Neural cell (in vitro differentiated cells): Measurements from ENCODE around the gene APH1A.

Source experiments
- TAF1 ChIP-seq: IDR thresholded peaks from 2 replicates; pipeline ENCODE4 v1.6.1; 2012; ENCODE audit warnings: low read depth
- TF ChIP-seq, protein P1 (sequence below): fragments of 450-650 bp; IDR thresholded peaks from 2 replicates; pipeline ENCODE4 v1.5.1; 2014; ENCODE audit warnings: antibody characterized with exemption, mild to moderate bottlenecking, moderate library complexity; ENCODE audit not compliant: poor library complexity, severe bottlenecking

DNA sequence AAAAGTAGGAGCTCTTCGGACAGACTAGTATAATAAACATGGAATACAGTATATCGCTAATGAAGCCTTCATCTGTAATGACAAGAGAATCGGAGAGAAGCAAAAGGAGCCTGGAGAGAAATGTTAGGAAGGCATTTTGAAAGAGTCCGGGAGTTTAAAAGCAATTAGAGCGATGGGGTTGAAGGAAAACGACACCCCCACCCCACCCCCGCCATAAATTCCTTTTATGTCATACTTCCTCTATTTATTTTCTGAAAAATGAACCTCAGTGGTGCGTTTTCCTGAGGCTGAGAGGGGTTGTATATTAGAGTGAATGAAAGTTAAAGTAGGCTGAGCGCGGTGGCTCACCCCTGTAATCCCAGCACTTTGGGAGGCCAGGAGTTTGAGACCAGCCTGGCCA, 635 bp upstream of the APH1A start:
- TF ChIP-seq, protein P1, sequence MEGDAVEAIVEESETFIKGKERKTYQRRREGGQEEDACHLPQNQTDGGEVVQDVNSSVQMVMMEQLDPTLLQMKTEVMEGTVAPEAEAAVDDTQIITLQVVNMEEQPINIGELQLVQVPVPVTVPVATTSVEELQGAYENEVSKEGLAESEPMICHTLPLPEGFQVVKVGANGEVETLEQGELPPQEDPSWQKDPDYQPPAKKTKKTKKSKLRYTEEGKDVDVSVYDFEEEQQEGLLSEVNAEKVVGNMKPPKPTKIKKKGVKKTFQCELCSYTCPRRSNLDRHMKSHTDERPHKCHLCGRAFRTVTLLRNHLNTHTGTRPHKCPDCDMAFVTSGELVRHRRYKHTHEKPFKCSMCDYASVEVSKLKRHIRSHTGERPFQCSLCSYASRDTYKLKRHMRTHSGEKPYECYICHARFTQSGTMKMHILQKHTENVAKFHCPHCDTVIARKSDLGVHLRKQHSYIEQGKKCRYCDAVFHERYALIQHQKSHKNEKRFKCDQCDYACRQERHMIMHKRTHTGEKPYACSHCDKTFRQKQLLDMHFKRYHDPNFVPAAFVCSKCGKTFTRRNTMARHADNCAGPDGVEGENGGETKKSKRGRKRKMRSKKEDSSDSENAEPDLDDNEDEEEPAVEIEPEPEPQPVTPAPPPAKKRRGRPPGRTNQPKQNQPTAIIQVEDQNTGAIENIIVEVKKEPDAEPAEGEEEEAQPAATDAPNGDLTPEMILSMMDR, result no peak
- no peak for TF ChIP-seq TAF1
